ENCODE measurements around the gene ATAD3B.

DNA sequence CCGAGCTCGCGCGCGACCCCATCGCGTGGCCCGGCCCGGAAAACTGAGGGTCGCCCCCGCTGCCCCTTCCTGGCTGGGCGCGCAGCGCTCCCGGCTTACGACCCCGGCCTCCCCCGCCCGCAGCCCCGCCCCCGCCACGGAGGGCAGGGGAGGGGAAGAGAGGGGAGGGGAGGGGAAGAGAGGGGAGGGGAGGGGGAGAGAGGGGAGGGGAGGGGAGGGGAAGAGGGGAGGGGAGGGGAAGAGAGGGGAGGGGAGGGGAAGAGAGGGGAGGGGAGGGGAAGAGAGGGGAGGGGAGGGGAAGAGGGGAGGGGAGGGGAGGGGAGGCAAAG, 43.8 kb upstream of the ATAD3B start:
- TF ChIP-seq CTCF (IDR thresholded peaks at IDR 0.05) (no peak), ATF1 (CRISPR knock-in tag; IDR thresholded peaks at IDR 0.05) (no peak), E2F4 (CRISPR knock-in tag; IDR thresholded peaks at IDR 0.05; ENCODE audit: borderline replicate concordance, low read depth) (no peak), ZSCAN18 (CRISPR knock-in tag; IDR thresholded peaks at IDR 0.05) (no peak), SP1 (CRISPR knock-in tag; conservative IDR thresholded peaks at IDR 0.05) (no peak), PRRX2 (CRISPR knock-in tag; IDR thresholded peaks at IDR 0.05) (no peak), NR2C2 (CRISPR knock-in tag; IDR thresholded peaks at IDR 0.05) (no peak), CBFB (CRISPR knock-in tag; IDR thresholded peaks at IDR 0.05; ENCODE audit: low read depth) (no peak), ZNF396 (CRISPR knock-in tag; IDR thresholded peaks at IDR 0.05; ENCODE audit: borderline replicate concordance) (no peak), ZNF121 (CRISPR knock-in tag; IDR thresholded peaks at IDR 0.05) (no peak), SMAD4 (CRISPR knock-in tag; IDR thresholded peaks at IDR 0.05) (no peak), ESRRA (CRISPR knock-in tag; IDR thresholded peaks at IDR 0.05; ENCODE audit: borderline replicate concordance) (no peak)
- TF ChIP-seq, protein P1, sequence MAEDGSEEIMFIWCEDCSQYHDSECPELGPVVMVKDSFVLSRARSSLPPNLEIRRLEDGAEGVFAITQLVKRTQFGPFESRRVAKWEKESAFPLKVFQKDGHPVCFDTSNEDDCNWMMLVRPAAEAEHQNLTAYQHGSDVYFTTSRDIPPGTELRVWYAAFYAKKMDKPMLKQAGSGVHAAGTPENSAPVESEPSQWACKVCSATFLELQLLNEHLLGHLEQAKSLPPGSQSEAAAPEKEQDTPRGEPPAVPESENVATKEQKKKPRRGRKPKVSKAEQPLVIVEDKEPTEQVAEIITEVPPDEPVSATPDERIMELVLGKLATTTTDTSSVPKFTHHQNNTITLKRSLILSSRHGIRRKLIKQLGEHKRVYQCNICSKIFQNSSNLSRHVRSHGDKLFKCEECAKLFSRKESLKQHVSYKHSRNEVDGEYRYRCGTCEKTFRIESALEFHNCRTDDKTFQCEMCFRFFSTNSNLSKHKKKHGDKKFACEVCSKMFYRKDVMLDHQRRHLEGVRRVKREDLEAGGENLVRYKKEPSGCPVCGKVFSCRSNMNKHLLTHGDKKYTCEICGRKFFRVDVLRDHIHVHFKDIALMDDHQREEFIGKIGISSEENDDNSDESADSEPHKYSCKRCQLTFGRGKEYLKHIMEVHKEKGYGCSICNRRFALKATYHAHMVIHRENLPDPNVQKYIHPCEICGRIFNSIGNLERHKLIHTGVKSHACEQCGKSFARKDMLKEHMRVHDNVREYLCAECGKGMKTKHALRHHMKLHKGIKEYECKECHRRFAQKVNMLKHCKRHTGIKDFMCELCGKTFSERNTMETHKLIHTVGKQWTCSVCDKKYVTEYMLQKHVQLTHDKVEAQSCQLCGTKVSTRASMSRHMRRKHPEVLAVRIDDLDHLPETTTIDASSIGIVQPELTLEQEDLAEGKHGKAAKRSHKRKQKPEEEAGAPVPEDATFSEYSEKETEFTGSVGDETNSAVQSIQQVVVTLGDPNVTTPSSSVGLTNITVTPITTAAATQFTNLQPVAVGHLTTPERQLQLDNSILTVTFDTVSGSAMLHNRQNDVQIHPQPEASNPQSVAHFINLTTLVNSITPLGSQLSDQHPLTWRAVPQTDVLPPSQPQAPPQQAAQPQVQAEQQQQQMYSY (CRISPR knock-in tag; IDR thresholded peaks at IDR 0.05) = no peak

Measured in WTC11 (cell line).